ENCODE results near the gene CFLAR. TPM values are rescaled to one million over a fixed set of nuclear protein-coding genes. Genes with fewer than 3 reads are reported as not detected.

The CFLAR gene
- total RNA-seq, 1 donor from 2014 or later, result 46.1 TPM

DNA sequence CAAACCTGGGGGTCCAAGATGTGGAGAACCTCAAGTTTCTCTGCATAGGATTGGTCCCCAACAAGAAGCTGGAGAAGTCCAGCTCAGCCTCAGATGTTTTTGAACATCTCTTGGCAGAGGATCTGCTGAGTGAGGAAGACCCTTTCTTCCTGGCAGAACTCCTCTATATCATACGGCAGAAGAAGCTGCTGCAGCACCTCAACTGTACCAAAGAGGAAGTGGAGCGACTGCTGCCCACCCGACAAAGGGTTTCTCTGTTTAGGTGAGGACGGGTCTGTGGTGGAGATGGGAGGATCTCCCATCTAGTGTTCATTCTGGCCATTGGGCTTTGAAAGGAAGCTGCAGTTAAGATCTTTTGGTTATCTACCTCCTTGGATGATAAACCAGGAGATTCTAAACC is 69.9 kb downstream of the CFLAR start:
- peaks cover 10% of the 10 kb centered on the region for H3K36me3 Mint-ChIP-seq (ENCODE audit: insufficient read depth)
- peak overlapping the region; percentile 21 for H3K27ac Mint-ChIP-seq
- peaks cover 29% of the 10 kb centered on the region for H3K4me1 Mint-ChIP-seq (ENCODE audit: low read depth)
- DNase-seq (ENCODE audit: low spot score, unreplicated experiment), result no peak
- H3K27me3 Mint-ChIP-seq, result no peaks in the 10 kb centered on the region
- TF ChIP-seq, protein P1, sequence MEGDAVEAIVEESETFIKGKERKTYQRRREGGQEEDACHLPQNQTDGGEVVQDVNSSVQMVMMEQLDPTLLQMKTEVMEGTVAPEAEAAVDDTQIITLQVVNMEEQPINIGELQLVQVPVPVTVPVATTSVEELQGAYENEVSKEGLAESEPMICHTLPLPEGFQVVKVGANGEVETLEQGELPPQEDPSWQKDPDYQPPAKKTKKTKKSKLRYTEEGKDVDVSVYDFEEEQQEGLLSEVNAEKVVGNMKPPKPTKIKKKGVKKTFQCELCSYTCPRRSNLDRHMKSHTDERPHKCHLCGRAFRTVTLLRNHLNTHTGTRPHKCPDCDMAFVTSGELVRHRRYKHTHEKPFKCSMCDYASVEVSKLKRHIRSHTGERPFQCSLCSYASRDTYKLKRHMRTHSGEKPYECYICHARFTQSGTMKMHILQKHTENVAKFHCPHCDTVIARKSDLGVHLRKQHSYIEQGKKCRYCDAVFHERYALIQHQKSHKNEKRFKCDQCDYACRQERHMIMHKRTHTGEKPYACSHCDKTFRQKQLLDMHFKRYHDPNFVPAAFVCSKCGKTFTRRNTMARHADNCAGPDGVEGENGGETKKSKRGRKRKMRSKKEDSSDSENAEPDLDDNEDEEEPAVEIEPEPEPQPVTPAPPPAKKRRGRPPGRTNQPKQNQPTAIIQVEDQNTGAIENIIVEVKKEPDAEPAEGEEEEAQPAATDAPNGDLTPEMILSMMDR (IDR thresholded peaks at IDR 0.05; ENCODE audit: unreplicated experiment), result no peak
- no peak overlapping the region for H3K4me3 Mint-ChIP-seq (ENCODE audit: low read depth)
- peaks cover 3% of the 10 kb centered on the region for H3K9me3 Mint-ChIP-seq (ENCODE audit: low read depth)

DNA sequence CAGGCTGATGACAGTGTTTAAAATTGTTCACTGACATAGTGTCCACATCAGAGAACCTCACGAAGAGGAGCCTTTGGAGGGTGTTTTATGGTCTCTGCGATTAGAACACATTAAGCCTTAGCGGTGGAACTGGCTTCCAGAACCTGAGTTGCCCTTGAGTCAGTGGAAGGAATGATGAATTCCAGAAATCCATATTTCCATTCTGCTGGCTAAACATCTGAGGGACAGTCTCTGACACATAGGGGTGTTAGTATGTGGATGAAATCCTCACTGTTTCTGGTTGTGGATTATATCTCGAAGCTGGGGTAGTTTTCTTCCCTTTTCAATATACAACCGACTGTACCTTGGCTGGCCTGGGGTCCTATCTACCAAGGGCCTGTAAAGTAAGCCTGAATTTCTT is 71.0 kb downstream of the CFLAR start:
- Mint-ChIP-seq H3K4me1 (ENCODE audit: low read depth) (peaks cover 38% of the 10 kb centered on the region), H3K4me3 (ENCODE audit: low read depth) (no peak overlapping the region), H3K36me3 (ENCODE audit: insufficient read depth) (peaks cover 10% of the 10 kb centered on the region), H3K9me3 (ENCODE audit: low read depth) (peaks cover 3% of the 10 kb centered on the region), H3K27me3 (no peaks in the 10 kb centered on the region), H3K27ac (no peak overlapping the region)
- TF ChIP-seq, protein P1 (IDR thresholded peaks at IDR 0.05; ENCODE audit: unreplicated experiment), result no peak
- no peak for DNase-seq (ENCODE audit: low spot score, unreplicated experiment)

DNA sequence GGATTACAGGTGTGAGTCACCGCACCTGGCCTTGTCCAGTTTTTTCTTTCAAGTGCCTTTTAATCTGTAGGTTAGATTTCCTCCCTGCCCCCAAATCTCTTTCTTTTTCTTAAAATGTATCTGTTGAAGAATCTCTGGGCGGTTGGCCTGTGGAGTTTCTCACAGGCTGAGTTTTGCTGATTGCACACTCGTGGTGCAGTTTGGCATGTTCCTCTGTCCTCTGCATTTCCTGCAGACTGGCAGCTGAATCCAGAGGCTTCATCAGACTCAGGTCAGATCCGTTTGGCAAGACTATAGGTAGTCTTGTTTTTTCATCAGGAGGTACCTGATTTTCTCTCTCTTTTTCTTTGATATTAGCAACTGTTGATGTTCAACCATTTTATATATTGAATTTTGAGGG is 72.5 kb downstream of the CFLAR start:
- no peak for DNase-seq (ENCODE audit: low spot score, unreplicated experiment)
- no peak overlapping the region for H3K27ac Mint-ChIP-seq
- no peaks in the 10 kb centered on the region for H3K27me3 Mint-ChIP-seq
- peaks cover 3% of the 10 kb centered on the region for H3K9me3 Mint-ChIP-seq (ENCODE audit: low read depth)
- peak overlapping the region; percentile 24 for H3K4me3 Mint-ChIP-seq (ENCODE audit: low read depth)
- TF ChIP-seq, protein P1 (IDR thresholded peaks at IDR 0.05; ENCODE audit: unreplicated experiment), result no peak
- H3K4me1 Mint-ChIP-seq (ENCODE audit: low read depth), result peaks cover 40% of the 10 kb centered on the region
- H3K36me3 Mint-ChIP-seq (ENCODE audit: insufficient read depth), result peaks cover 11% of the 10 kb centered on the region

DNA sequence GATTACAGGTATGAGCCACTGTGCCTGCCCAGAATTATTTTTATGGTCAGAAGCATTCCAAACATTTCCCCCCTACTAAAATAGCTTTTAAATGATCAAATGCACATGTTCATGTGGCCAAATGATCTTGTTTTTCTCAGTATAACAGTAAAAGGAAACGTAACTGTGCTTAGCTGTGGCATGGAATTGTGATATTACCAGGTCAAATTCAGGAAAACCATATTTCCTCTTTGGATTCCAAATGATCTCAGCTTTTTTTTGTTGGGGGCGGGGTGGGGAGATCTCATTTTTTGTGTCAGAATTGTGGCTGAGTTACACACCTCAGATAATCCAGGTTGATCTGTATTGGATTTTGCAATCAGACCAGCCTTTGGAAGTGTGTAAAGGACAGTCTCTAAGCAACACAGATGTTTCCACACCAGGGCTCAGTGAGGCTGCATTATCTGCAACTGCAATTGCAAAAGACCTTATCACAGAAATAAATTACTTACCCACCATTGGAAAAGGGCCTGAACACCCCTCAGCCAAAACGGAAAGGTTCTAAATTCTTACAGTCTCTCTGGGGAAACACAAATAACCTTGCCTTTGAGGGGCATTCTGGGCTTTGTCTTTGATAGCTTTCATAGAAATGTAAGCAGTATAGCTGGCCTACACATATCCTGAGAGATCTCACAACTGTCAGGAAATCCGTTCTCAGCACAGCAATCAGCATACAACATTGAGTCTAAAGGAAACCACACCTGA is 75.3 kb downstream of the CFLAR start:
- TF ChIP-seq, protein P1 (IDR thresholded peaks at IDR 0.05; ENCODE audit: unreplicated experiment), result no peak
- Mint-ChIP-seq H3K4me3 (ENCODE audit: low read depth) (no peak overlapping the region), H3K9me3 (ENCODE audit: low read depth) (peaks cover 3% of the 10 kb centered on the region), H3K4me1 (ENCODE audit: low read depth) (peaks cover 36% of the 10 kb centered on the region), H3K27me3 (no peaks in the 10 kb centered on the region), H3K36me3 (ENCODE audit: insufficient read depth) (peaks cover 15% of the 10 kb centered on the region), H3K27ac (peak overlapping the region; percentile 35)
- no peak for DNase-seq (ENCODE audit: low spot score, unreplicated experiment)

DNA sequence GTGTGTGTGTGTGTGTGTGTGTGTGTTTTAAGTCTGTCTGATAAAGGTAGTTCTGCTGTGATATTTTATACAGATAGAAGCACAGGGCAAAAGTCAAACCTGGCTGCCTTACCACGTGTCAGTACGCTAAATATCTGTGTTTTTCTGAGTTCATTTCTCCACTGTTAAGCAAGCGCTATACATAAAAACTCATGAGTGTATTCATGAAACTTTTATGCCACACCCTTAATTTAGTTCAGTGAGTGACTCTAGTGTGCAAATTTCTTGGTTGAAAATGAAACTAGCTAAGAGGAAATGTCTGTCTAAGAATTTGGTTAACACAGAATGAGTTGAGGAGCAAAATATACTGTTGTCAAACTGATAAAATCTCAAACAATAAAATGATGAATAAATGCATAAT is 78.1 kb downstream of the CFLAR start:
- TF ChIP-seq, protein P1 (IDR thresholded peaks at IDR 0.05; ENCODE audit: unreplicated experiment), result no peak
- H3K9me3 Mint-ChIP-seq (ENCODE audit: low read depth), result no peaks in the 10 kb centered on the region
- no peak for DNase-seq (ENCODE audit: low spot score, unreplicated experiment)
- H3K4me1 Mint-ChIP-seq (ENCODE audit: low read depth), result peaks cover 37% of the 10 kb centered on the region
- H3K36me3 Mint-ChIP-seq (ENCODE audit: insufficient read depth), result peaks cover 10% of the 10 kb centered on the region
- H3K27me3 Mint-ChIP-seq, result no peaks in the 10 kb centered on the region
- H3K4me3 Mint-ChIP-seq (ENCODE audit: low read depth), result no peak overlapping the region
- H3K27ac Mint-ChIP-seq, result no peak overlapping the region
